ENCODE measurements around the gene DNAJC12.

DNA sequence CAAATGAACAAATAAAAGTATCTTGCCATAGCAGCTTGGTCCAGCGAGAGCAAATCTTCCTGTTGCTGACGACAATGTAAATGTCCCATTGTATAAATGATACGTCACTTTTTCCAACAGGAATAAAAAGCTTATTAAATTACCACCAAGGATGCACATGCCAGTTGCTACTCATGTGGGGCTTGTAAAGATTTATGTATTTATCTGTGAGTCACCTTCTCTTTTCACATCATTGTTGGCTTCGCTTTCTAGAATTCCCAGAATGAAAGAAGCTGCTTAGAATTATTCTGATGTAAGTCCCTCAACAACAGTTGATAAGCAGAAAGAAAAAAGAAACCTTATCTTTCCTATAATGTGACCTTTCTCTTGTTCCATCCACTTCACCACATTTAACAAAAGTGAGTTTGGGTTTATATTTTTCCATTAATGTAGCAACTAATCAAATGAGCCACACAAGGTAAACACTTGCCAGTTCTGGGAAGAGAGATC is 22.4 kb downstream of the DNAJC12 start:
- TF ChIP-seq, protein P1, sequence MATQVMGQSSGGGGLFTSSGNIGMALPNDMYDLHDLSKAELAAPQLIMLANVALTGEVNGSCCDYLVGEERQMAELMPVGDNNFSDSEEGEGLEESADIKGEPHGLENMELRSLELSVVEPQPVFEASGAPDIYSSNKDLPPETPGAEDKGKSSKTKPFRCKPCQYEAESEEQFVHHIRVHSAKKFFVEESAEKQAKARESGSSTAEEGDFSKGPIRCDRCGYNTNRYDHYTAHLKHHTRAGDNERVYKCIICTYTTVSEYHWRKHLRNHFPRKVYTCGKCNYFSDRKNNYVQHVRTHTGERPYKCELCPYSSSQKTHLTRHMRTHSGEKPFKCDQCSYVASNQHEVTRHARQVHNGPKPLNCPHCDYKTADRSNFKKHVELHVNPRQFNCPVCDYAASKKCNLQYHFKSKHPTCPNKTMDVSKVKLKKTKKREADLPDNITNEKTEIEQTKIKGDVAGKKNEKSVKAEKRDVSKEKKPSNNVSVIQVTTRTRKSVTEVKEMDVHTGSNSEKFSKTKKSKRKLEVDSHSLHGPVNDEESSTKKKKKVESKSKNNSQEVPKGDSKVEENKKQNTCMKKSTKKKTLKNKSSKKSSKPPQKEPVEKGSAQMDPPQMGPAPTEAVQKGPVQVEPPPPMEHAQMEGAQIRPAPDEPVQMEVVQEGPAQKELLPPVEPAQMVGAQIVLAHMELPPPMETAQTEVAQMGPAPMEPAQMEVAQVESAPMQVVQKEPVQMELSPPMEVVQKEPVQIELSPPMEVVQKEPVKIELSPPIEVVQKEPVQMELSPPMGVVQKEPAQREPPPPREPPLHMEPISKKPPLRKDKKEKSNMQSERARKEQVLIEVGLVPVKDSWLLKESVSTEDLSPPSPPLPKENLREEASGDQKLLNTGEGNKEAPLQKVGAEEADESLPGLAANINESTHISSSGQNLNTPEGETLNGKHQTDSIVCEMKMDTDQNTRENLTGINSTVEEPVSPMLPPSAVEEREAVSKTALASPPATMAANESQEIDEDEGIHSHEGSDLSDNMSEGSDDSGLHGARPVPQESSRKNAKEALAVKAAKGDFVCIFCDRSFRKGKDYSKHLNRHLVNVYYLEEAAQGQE (IDR thresholded peaks at IDR 0.05; ENCODE audit: low read depth), result no peak
- TF ChIP-seq, protein P2, sequence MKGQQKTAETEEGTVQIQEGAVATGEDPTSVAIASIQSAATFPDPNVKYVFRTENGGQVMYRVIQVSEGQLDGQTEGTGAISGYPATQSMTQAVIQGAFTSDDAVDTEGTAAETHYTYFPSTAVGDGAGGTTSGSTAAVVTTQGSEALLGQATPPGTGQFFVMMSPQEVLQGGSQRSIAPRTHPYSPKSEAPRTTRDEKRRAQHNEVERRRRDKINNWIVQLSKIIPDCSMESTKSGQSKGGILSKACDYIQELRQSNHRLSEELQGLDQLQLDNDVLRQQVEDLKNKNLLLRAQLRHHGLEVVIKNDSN (IDR thresholded peaks at IDR 0.05), result no peak
- no peak for TF ChIP-seq EP300 (IDR thresholded peaks at IDR 0.05; ENCODE audit: borderline replicate concordance)
- TF ChIP-seq FOXM1 (IDR thresholded peaks at IDR 0.05; ENCODE audit: borderline replicate concordance, low read depth), result no peak
- TF ChIP-seq TCF12 (IDR thresholded peaks at IDR 0.05; ENCODE audit: low read depth), result no peak
- no peak for TF ChIP-seq CEBPB (IDR thresholded peaks at IDR 0.05)
- TF ChIP-seq, protein P3, sequence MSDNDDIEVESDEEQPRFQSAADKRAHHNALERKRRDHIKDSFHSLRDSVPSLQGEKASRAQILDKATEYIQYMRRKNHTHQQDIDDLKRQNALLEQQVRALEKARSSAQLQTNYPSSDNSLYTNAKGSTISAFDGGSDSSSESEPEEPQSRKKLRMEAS (IDR thresholded peaks at IDR 0.05), result no peak
- no peak for TF ChIP-seq RAD21 (IDR thresholded peaks at IDR 0.05; ENCODE audit: low read depth)
- no peak for TF ChIP-seq TEAD4 (IDR thresholded peaks at IDR 0.05)
- TF ChIP-seq TAF1 (IDR thresholded peaks at IDR 0.05; ENCODE audit: low read depth), result no peak
- no peak for TF ChIP-seq YY1 (IDR thresholded peaks at IDR 0.05; ENCODE audit: low read depth)

All from Ishikawa (cell line).